Measurements from ENCODE around the gene MUC4.
"Not testable (repeated sequence)": the region's sequence is repeated elsewhere in the genome, so short reads cannot be mapped to it uniquely, and the experiment has no call there.

MUC4 gene

DNA sequence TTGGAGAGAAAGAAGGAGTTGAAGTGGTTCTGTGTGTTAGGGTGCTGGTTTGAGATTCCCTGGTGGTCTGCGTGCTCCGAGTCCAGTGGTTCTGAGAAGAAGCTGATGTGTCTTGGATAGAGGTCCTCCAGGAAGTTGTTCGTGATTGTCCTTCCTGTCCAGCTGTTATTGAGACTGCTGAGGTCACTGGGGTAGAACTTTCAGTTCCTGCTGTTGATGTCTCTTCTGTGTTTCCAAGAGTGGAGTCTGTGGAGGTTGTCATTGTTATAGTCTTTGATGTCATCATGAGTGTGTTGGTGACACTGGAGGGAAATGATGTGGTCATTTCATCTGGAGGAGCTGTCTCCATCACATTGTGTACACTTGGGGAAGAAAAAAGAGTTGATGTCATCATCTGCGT, 20.8 kb downstream of the MUC4 start:
- Histone ChIP-seq H3K36me3 (ENCODE audit: control insufficient read depth, insufficient read depth, low read length) (peaks cover 5% of the 10 kb centered on the region), H3K4me3 (ENCODE audit: low read depth, low read length) (no peak overlapping the region), H3K4me1 (ENCODE audit: control insufficient read depth, insufficient read depth, low read length) (no peaks in the 10 kb centered on the region), H3K27me3 (ENCODE audit: control insufficient read depth, insufficient read depth, low read length) (no peaks in the 10 kb centered on the region), H3K9ac (ENCODE audit: low read depth, low read length) (no peak overlapping the region), H3K9me3 (ENCODE audit: control insufficient read depth, insufficient read depth, low read length) (no peaks in the 10 kb centered on the region)

GRCh38 chr3:195788711-195789581, 22.8 kb downstream of the MUC4 start:
- Histone ChIP-seq H3K36me3 (ENCODE audit: control insufficient read depth, insufficient read depth, low read length) (peaks cover 5% of the 10 kb centered on the region), H3K9me3 (ENCODE audit: control insufficient read depth, insufficient read depth, low read length) (no peaks in the 10 kb centered on the region), H3K4me1 (ENCODE audit: control insufficient read depth, insufficient read depth, low read length) (no peaks in the 10 kb centered on the region), H3K9ac (ENCODE audit: low read depth, low read length) (no peak overlapping the region), H3K27me3 (ENCODE audit: control insufficient read depth, insufficient read depth, low read length) (no peaks in the 10 kb centered on the region), H3K4me3 (ENCODE audit: low read depth, low read length) (no peak overlapping the region)

GRCh38 chr3:195785781-195786405, 25.8 kb downstream of the MUC4 start:
- not testable (repeated sequence) for H3K27me3 ChIP-seq (ENCODE audit: control insufficient read depth, insufficient read depth, low read length); H3K4me1 ChIP-seq (ENCODE audit: control insufficient read depth, insufficient read depth, low read length); H3K36me3 ChIP-seq (ENCODE audit: control insufficient read depth, insufficient read depth, low read length); H3K4me3 ChIP-seq (ENCODE audit: low read depth, low read length); H3K9ac ChIP-seq (ENCODE audit: low read depth, low read length); H3K9me3 ChIP-seq (ENCODE audit: control insufficient read depth, insufficient read depth, low read length)

GRCh38 chr3:195784031-195784430, 27.7 kb downstream of the MUC4 start:
- not testable (repeated sequence) for H3K4me3 ChIP-seq (ENCODE audit: low read depth, low read length); H3K9ac ChIP-seq (ENCODE audit: low read depth, low read length); H3K36me3 ChIP-seq (ENCODE audit: control insufficient read depth, insufficient read depth, low read length); H3K9me3 ChIP-seq (ENCODE audit: control insufficient read depth, insufficient read depth, low read length); H3K4me1 ChIP-seq (ENCODE audit: control insufficient read depth, insufficient read depth, low read length); H3K27me3 ChIP-seq (ENCODE audit: control insufficient read depth, insufficient read depth, low read length)

DNA sequence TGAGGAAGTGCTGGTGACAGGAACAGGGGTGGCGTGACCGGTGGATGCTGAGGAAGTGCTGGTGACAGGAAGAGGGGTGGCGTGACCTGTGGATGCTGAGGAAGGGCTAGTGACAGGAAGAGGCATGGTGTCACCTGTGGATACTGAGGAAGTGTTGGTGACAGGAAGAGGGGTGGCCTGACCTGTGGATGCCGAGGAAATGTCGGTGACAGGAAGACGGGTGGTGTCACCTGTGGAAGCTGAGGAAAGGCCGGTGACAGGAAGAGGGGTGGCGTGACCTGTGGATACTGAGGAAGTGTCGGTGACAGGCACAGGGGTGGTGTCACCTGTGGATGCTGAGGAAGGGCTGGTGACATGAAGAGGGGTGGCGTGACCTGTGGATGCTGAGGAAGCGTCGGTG, 30.5 kb downstream of the MUC4 start:
- H3K36me3 ChIP-seq (ENCODE audit: control insufficient read depth, insufficient read depth, low read length); H3K4me1 ChIP-seq (ENCODE audit: control insufficient read depth, insufficient read depth, low read length); H3K27me3 ChIP-seq (ENCODE audit: control insufficient read depth, insufficient read depth, low read length); H3K4me3 ChIP-seq (ENCODE audit: low read depth, low read length); H3K9ac ChIP-seq (ENCODE audit: low read depth, low read length); H3K9me3 ChIP-seq (ENCODE audit: control insufficient read depth, insufficient read depth, low read length): not testable (repeated sequence)

- Histone ChIP-seq H3K9me3 (ENCODE audit: control insufficient read depth, insufficient read depth, low read length) (no peaks in the 10 kb centered on the region), H3K9ac (ENCODE audit: low read depth, low read length) (no peak overlapping the region), H3K36me3 (ENCODE audit: control insufficient read depth, insufficient read depth, low read length) (peaks cover 4% of the 10 kb centered on the region), H3K4me3 (ENCODE audit: low read depth, low read length) (no peak overlapping the region), H3K27me3 (ENCODE audit: control insufficient read depth, insufficient read depth, low read length) (no peaks in the 10 kb centered on the region), H3K4me1 (ENCODE audit: control insufficient read depth, insufficient read depth, low read length) (no peaks in the 10 kb centered on the region)
These were observed 33.8 kb downstream of the MUC4 start for GRCh38 chr3:195777975-195778374.

GRCh38 chr3:195774917-195775316, 36.8 kb downstream of the MUC4 start:
- Histone ChIP-seq H3K4me1 (ENCODE audit: control insufficient read depth, insufficient read depth, low read length) (no peaks in the 10 kb centered on the region), H3K4me3 (ENCODE audit: low read depth, low read length) (no peak overlapping the region), H3K9ac (ENCODE audit: low read depth, low read length) (no peak overlapping the region), H3K9me3 (ENCODE audit: control insufficient read depth, insufficient read depth, low read length) (no peaks in the 10 kb centered on the region), H3K27me3 (ENCODE audit: control insufficient read depth, insufficient read depth, low read length) (no peaks in the 10 kb centered on the region), H3K36me3 (ENCODE audit: control insufficient read depth, insufficient read depth, low read length) (no peaks in the 10 kb centered on the region)

DNA sequence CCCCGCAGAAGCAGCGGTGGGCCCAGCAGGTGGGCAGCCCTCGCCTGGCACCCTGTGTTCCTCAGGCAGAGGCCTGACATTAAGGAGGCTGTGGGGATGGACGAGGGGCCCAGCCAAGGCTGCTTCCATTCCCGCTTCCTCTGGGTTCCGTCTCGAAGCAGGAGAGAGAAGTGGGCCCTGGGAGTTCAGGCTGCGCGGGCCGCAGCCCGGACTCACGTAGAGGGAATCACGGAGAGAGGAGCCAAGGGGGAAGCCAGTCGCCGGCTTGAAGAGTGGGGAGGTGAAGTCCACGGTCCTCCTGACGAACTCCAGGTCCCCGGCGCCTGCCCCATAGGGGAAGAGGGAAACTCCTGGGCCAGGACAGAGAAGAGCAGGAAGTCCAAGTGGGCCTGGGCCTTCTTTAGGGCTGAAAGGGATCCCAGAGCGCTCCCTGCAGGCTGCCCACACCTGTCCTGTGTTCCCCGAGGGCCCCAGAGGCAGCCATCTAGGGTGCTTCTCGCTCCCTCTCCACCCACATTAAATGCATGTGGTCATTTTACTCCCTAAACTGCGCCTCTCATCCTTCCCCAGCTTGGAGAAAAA, 37.7 kb downstream of the MUC4 start:
- H3K4me3 ChIP-seq (ENCODE audit: low read depth, low read length): no peak overlapping the region
- no peaks in the 10 kb centered on the region for H3K27me3 ChIP-seq (ENCODE audit: control insufficient read depth, insufficient read depth, low read length)
- no peak overlapping the region for H3K9ac ChIP-seq (ENCODE audit: low read depth, low read length)
- H3K9me3 ChIP-seq (ENCODE audit: control insufficient read depth, insufficient read depth, low read length): no peaks in the 10 kb centered on the region
- H3K36me3 ChIP-seq (ENCODE audit: control insufficient read depth, insufficient read depth, low read length): no peaks in the 10 kb centered on the region
- H3K4me1 ChIP-seq (ENCODE audit: control insufficient read depth, insufficient read depth, low read length): no peaks in the 10 kb centered on the region

DNA sequence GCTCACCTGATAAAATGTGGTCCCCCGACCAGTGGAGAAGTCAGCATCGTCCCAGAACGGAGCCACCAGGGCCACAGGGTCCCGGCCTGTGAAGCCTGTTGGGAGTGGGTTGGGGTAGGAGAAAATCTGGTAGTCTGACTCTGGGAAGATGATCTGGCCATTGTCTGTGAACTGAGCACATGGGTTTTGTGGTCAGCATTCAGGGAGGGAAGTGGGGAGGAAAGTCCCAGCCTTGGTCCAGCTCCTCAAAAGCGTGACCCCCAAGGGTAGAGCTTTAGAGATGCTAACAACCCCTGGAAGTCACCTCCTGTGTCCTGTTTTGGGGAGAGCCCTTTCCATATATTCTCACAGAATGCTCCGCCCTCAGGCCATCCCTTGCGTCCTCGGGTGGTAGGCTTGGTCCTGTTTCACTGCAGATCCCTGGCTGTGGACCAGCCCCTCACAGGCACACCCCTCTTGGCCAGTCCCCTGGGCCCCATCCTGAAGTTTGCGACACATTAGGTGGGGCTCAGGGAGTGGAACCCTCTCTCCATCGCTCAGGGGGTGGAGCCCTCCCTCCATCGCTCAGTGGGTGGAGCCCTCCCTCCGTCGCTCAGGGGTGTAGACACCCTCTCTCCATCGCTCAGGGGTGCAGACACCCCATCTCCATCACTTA, 40.0 kb downstream of the MUC4 start:
- H3K9me3 ChIP-seq (ENCODE audit: control insufficient read depth, insufficient read depth, low read length): no peaks in the 10 kb centered on the region

GRCh38 chr3:195770841-195771645, 40.7 kb downstream of the MUC4 start:
- H3K9me3 ChIP-seq (ENCODE audit: control insufficient read depth, insufficient read depth, low read length); H3K27me3 ChIP-seq (ENCODE audit: control insufficient read depth, insufficient read depth, low read length); H3K4me1 ChIP-seq (ENCODE audit: control insufficient read depth, insufficient read depth, low read length); H3K4me3 ChIP-seq (ENCODE audit: low read depth, low read length); H3K36me3 ChIP-seq (ENCODE audit: control insufficient read depth, insufficient read depth, low read length); H3K9ac ChIP-seq (ENCODE audit: low read depth, low read length): not testable (repeated sequence)

More for the DNA sequence above, 40.0 kb downstream of the MUC4 start:
- no peak overlapping the region for H3K9ac ChIP-seq (ENCODE audit: low read depth, low read length)
- H3K27me3 ChIP-seq (ENCODE audit: control insufficient read depth, insufficient read depth, low read length): no peaks in the 10 kb centered on the region
- no peaks in the 10 kb centered on the region for H3K4me1 ChIP-seq (ENCODE audit: control insufficient read depth, insufficient read depth, low read length)
- H3K4me3 ChIP-seq (ENCODE audit: low read depth, low read length): no peak overlapping the region
- H3K36me3 ChIP-seq (ENCODE audit: control insufficient read depth, insufficient read depth, low read length): no peaks in the 10 kb centered on the region

DNA sequence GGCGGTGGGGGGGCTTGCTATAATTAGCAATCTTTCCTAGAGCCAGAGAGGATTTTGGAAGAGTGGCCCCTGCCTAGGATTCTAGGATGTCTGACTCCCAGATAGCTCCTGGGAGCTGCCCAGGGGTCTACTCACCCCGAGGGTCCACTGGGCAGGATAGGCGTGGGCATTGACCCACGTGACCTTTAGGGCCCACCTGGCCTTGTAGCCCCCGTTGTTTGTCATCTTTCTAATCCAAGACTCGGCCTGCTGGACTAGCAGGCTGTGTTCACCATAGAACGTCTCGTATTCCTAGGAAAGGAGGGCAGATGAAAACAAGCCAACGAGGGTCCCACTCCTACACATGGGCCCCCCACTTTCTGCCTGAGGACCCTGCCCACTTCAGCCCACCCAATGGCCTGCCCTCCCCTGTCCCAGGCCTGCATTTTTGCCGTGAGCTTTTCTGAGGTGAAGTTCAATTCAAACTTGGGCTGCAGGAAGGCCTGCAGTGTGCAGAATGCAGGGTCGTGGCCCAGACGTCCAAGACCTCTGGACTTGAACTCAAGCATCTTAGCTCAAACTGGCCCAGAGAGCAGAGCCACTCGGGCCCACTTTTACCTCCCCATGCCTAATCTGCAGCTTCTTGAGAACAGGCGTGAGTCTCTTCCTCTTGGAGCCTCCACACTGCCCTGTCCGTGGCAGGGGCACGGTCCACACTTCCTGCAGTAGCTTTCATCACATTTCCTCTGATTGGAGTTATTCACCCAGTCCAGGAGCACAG, 41.5 kb downstream of the MUC4 start:
- Histone ChIP-seq H3K4me1 (ENCODE audit: control insufficient read depth, insufficient read depth, low read length) (no peaks in the 10 kb centered on the region), H3K9me3 (ENCODE audit: control insufficient read depth, insufficient read depth, low read length) (no peaks in the 10 kb centered on the region), H3K27me3 (ENCODE audit: control insufficient read depth, insufficient read depth, low read length) (no peaks in the 10 kb centered on the region), H3K9ac (ENCODE audit: low read depth, low read length) (no peak overlapping the region), H3K36me3 (ENCODE audit: control insufficient read depth, insufficient read depth, low read length) (no peaks in the 10 kb centered on the region), H3K4me3 (ENCODE audit: low read depth, low read length) (no peak overlapping the region)
